ENCODE data around the gene MUC12. TPM values are rescaled to one million over a fixed set of nuclear protein-coding genes. Genes with fewer than 3 reads are reported as not detected.
A peak's percentile ranks its signal among the peaks of the same experiment; 100 is the strongest.

The MUC12 gene
- total and polyA plus RNA-seq, 2 of the 8 experiments (the other 6 are each of a cell fraction or from before 2014, with no cell fraction given): 7.7 to 16.2 TPM

- TF ChIP-seq TCF12 (IDR thresholded peaks at IDR 0.05; ENCODE audit: low read depth, low read length): no peak
- TF ChIP-seq NANOG (IDR thresholded peaks at IDR 0.05; ENCODE audit: insufficient read depth, low read depth, low read length, poor library complexity, severe bottlenecking): peak; percentile 44
- no peak for TF ChIP-seq POLR2A (IDR thresholded peaks at IDR 0.05; ENCODE audit: control extremely low read depth in 1 of 2, low read depth in 2 of 2, low read length in 2 of 2)
- peak in 1 of 2 experiments; percentile 59 for TF ChIP-seq BCL11A (IDR thresholded peaks at IDR 0.05; ENCODE audit: low read depth in 2 of 2, low read length in 2 of 2)
- TF ChIP-seq RAD21 (IDR thresholded peaks at IDR 0.05 in 1 of 2, conservative IDR thresholded peaks at IDR 0.05 in 1 of 2; ENCODE audit: low read depth in 2 of 2, low read length in 2 of 2): peak in 1 of 2 experiments; percentile 48; a peak in 2 of 4 replicates
- peak; percentile 83; the same call in 1 of the 2 replicates for TF ChIP-seq ATF2 (IDR thresholded peaks at IDR 0.05; ENCODE audit: low read length)
- no peak for TF ChIP-seq GABPA (IDR thresholded peaks at IDR 0.05; ENCODE audit: borderline replicate concordance, insufficient read depth, low read length)
- TF ChIP-seq RNF2 (IDR thresholded peaks at IDR 0.05; ENCODE audit: borderline replicate concordance, low read depth, low read length, missing control alignments, poor library complexity, severe bottlenecking): no peak
- TF ChIP-seq ASH2L (IDR thresholded peaks at IDR 0.05; ENCODE audit: low read length): peak; percentile 60
- peak; percentile 97 for TF ChIP-seq RXRA (IDR thresholded peaks at IDR 0.05; ENCODE audit: insufficient read depth, low read depth, low read length)
- TF ChIP-seq, protein P1, sequence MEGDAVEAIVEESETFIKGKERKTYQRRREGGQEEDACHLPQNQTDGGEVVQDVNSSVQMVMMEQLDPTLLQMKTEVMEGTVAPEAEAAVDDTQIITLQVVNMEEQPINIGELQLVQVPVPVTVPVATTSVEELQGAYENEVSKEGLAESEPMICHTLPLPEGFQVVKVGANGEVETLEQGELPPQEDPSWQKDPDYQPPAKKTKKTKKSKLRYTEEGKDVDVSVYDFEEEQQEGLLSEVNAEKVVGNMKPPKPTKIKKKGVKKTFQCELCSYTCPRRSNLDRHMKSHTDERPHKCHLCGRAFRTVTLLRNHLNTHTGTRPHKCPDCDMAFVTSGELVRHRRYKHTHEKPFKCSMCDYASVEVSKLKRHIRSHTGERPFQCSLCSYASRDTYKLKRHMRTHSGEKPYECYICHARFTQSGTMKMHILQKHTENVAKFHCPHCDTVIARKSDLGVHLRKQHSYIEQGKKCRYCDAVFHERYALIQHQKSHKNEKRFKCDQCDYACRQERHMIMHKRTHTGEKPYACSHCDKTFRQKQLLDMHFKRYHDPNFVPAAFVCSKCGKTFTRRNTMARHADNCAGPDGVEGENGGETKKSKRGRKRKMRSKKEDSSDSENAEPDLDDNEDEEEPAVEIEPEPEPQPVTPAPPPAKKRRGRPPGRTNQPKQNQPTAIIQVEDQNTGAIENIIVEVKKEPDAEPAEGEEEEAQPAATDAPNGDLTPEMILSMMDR (IDR thresholded peaks at IDR 0.05; ENCODE audit: control extremely low read depth in 1 of 3, insufficient read depth in 1 of 3, low read depth in 1 of 3, low read length in 3 of 3): peak; percentile 0 to 22 (median 11); a peak in 3 of 4 replicates
- TF ChIP-seq SIN3A (conservative IDR thresholded peaks at IDR 0.05 in 1 of 2, IDR thresholded peaks at IDR 0.05 in 1 of 2; ENCODE audit: low read depth in 1 of 2, low read length in 2 of 2): 0 out of 4 replicates have a peak, but pooled peaks of 1 of the 2 experiments have one; percentile 52
- TF ChIP-seq TEAD4 (IDR thresholded peaks at IDR 0.05; ENCODE audit: low read depth, low read length): peak; percentile 48; the same call in 1 of the 2 replicates
- no peak for TF ChIP-seq ZNF274 (IDR thresholded peaks at IDR 0.05; ENCODE audit: borderline replicate concordance, extremely low read depth, low read length)
- TF ChIP-seq SIX5 (IDR thresholded peaks at IDR 0.05; ENCODE audit: low read depth, low read length): no peak
- peak in 1 of 2 experiments; percentile 94; a peak in 2 of 3 replicates for TF ChIP-seq EP300 (IDR thresholded peaks at IDR 0.05; ENCODE audit: borderline replicate concordance in 1 of 2, low read depth in 2 of 2, low read length in 2 of 2)
- no peak for TF ChIP-seq EZH2 (IDR thresholded peaks at IDR 0.05; ENCODE audit: low read depth, low read length, severe bottlenecking)
These were observed 18.2 kb upstream of the MUC12 start (continued) for GRCh38 chr7:100951172-100951571.
